ENCODE data around the gene BRME1. TPM values are rescaled to one million over a fixed set of nuclear protein-coding genes. Genes with fewer than 3 reads are reported as not detected.
A peak's percentile ranks its signal among the peaks of the same experiment; 100 is the strongest.

BRME1 gene
- total RNA-seq, 1 donor from 2014 or later, result 18.6 TPM

DNA sequence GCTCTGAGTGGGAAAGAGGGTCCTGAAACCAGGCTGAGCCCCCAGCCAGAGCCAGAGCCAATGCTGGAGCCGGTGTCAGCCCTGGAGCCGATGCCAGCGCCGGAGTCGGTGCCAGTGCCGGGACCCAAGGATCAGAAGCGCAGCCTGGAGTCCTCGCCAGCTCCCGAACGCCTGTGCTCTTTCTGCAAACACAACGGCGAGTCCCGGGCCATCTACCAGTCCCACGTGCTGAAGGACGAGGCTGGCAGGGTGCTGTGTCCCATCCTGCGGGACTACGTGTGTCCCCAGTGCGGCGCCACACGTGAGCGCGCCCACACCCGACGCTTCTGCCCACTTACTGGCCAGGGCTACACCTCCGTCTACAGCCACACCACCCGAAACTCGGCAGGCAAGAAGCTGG lies 28.6 kb downstream of the BRME1 start:
- Mint-ChIP-seq H3K27ac (no peak overlapping the region), H3K4me1 (peaks cover 25% of the 10 kb centered on the region), H3K36me3 (ENCODE audit: low read depth) (no peaks in the 10 kb centered on the region), H3K27me3 (peaks cover 3% of the 10 kb centered on the region), H3K9me3 (no peaks in the 10 kb centered on the region), H3K4me3 (no peak overlapping the region)
- no peak for DNase-seq
- intact Hi-C loops (cut with micrococcal nuclease), result no loop called here

DNA sequence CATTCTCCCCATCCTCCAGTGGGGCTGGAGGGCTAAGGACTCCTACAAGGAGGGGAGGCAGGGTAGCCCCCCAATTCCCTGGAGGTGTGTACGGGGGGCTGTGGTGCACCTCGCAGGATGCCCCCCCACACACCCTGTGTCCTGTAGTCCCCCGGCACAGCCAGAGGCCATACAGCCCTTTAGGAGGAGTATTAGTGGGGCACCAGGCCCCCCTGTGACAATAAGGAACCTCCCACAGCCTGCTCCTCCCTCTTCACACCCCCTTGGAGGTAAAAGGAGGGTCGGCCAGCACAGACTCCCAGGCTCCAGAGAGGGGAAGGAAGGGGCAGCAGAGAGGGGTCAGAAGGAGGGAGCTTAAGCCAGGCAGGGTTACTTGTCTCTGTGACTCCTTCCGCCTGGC lies 29.1 kb downstream of the BRME1 start, which contains the start of gene NANOS3:
TSS of gene NANOS3 (plus strand) at position 301 of the 400 bp plus-strand sequence. CDS start 115 bp downstream, outside the sequence.
- DNase-seq, result no peak
- no peaks in the 10 kb centered on the region for H3K36me3 Mint-ChIP-seq (ENCODE audit: low read depth)
- H3K4me3 Mint-ChIP-seq, result no peak within 1 kb of the TSS
- H3K27me3 Mint-ChIP-seq, result peaks cover 3% of the 10 kb centered on the region
- peaks cover 20% of the 10 kb centered on the region for H3K4me1 Mint-ChIP-seq
- intact Hi-C loops (cut with micrococcal nuclease), result no loop called here
- no peaks in the 10 kb centered on the region for H3K9me3 Mint-ChIP-seq
- H3K27ac Mint-ChIP-seq, result no peak within 1 kb of the TSS

DNA sequence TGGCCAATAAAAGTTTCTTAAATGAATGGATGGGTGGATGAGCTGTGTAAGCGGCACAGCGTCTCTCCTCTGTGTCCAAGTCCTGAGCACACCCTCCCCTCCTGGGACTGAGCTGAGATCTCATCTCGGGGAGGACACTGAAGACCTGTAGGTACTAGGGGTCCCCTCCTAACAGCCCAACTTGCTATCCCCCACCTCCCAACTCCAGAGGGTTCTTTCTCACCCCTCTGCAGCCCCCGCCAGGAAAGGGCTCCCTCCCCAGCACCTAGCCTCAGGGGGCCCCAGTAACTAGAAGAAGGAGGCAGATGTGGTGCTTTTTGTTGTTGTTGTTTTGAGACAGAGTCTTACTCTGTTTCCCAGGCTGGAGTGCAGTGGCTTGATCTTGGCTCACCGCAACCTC lies 30.1 kb downstream of the BRME1 start:
- peaks cover 10% of the 10 kb centered on the region for H3K4me1 Mint-ChIP-seq
- intact Hi-C loops (cut with micrococcal nuclease), result no loop called here
- H3K9me3 Mint-ChIP-seq, result no peaks in the 10 kb centered on the region

DNA sequence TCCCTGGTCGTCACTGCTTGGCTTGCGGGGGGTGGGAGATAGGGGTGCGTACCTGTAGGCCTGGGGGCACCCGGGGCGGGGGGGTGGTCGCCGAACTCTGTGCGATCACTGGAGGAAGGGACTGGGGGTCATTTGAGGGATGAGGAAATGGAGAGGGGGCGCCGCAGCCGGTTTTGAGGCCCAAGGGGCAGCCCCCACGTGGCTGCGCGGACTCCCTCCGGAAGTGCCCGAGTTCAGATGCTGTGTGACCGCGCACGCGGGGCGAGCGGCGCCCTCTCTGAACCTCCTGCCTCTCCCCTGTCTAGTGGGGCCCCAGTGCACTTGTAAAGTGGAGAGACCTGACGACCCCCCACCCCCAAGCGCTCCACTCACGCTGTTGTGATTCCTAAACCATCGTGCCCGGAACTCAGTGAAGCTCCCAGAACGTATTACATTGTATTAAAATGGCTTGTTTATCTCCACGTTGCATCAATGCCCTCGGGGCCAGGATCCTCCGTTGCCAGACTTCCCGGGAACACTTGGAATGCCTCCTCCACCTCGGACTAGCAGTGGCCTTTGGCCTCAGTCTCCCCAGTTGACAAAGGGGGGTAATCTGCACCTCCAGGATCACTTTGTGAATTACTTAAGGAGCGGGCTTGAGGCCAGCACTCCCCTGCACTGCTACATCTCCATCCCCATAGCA lies 31.9 kb downstream of the BRME1 start:
- Mint-ChIP-seq H3K36me3 (ENCODE audit: low read depth) (no peaks in the 10 kb centered on the region), H3K27me3 (peaks cover 6% of the 10 kb centered on the region), H3K4me1 (peaks cover 2% of the 10 kb centered on the region), H3K9me3 (no peaks in the 10 kb centered on the region), H3K27ac (no peak overlapping the region), H3K4me3 (no peak overlapping the region)
- no peak for DNase-seq
- intact Hi-C loops (cut with micrococcal nuclease), result no loop called here

More for the DNA sequence above, 30.1 kb downstream of the BRME1 start:
- H3K27me3 Mint-ChIP-seq, result peaks cover 6% of the 10 kb centered on the region
- H3K4me3 Mint-ChIP-seq, result no peak overlapping the region
- no peaks in the 10 kb centered on the region for H3K36me3 Mint-ChIP-seq (ENCODE audit: low read depth)
- DNase-seq, result no peak
- H3K27ac Mint-ChIP-seq, result no peak overlapping the region

GRCh38 chr19:13872695-13873389 lies 33.1 kb downstream of the BRME1 start:
- Mint-ChIP-seq H3K36me3 (ENCODE audit: low read depth) (no peaks in the 10 kb centered on the region), H3K27ac (no peak overlapping the region), H3K9me3 (no peaks in the 10 kb centered on the region), H3K4me3 (peak overlapping the region; percentile 80), H3K27me3 (peaks cover 9% of the 10 kb centered on the region), H3K4me1 (peaks cover 6% of the 10 kb centered on the region)
- intact Hi-C loops (cut with micrococcal nuclease), result no loop called here
- DNase-seq, result peak; percentile 85

GRCh38 chr19:13872339-13872694 lies 33.6 kb downstream of the BRME1 start:
- H3K36me3 Mint-ChIP-seq (ENCODE audit: low read depth), result no peaks in the 10 kb centered on the region
- H3K27me3 Mint-ChIP-seq, result peaks cover 13% of the 10 kb centered on the region
- intact Hi-C loops (cut with micrococcal nuclease), result no loop called here
- no peaks in the 10 kb centered on the region for H3K9me3 Mint-ChIP-seq
- H3K27ac Mint-ChIP-seq, result no peak overlapping the region
- H3K4me1 Mint-ChIP-seq, result peaks cover 8% of the 10 kb centered on the region
- H3K4me3 Mint-ChIP-seq, result peak overlapping the region; percentile 80
- no peak for DNase-seq

GRCh38 chr19:13870873-13871272 lies 35.0 kb downstream of the BRME1 start:
- DNase-seq, result no peak
- intact Hi-C loops (cut with micrococcal nuclease), result no loop called here
- H3K27me3 Mint-ChIP-seq, result peaks cover 23% of the 10 kb centered on the region
- no peak overlapping the region for H3K4me3 Mint-ChIP-seq
- H3K9me3 Mint-ChIP-seq, result no peaks in the 10 kb centered on the region
- peaks cover 14% of the 10 kb centered on the region for H3K4me1 Mint-ChIP-seq
- peak overlapping the region; percentile 15 for H3K27ac Mint-ChIP-seq
- H3K36me3 Mint-ChIP-seq (ENCODE audit: low read depth), result peaks cover 2% of the 10 kb centered on the region

GRCh38 chr19:13869281-13869680 lies 36.6 kb downstream of the BRME1 start:
- no peak overlapping the region for H3K27ac Mint-ChIP-seq
- no peaks in the 10 kb centered on the region for H3K9me3 Mint-ChIP-seq
- H3K36me3 Mint-ChIP-seq (ENCODE audit: low read depth), result peaks cover 3% of the 10 kb centered on the region
- intact Hi-C loops (cut with micrococcal nuclease), result no loop called here
- H3K4me3 Mint-ChIP-seq, result no peak overlapping the region
- DNase-seq, result no peak
- H3K27me3 Mint-ChIP-seq, result peaks cover 29% of the 10 kb centered on the region
- H3K4me1 Mint-ChIP-seq, result peaks cover 18% of the 10 kb centered on the region

GRCh38 chr19:13868663-13869062 lies 37.3 kb downstream of the BRME1 start:
- Mint-ChIP-seq H3K4me1 (peaks cover 24% of the 10 kb centered on the region), H3K27ac (no peak overlapping the region), H3K4me3 (no peak overlapping the region), H3K9me3 (no peaks in the 10 kb centered on the region), H3K27me3 (peaks cover 35% of the 10 kb centered on the region), H3K36me3 (ENCODE audit: low read depth) (peaks cover 3% of the 10 kb centered on the region)
- no peak for DNase-seq
- intact Hi-C loops (cut with micrococcal nuclease), result no loop called here

DNA sequence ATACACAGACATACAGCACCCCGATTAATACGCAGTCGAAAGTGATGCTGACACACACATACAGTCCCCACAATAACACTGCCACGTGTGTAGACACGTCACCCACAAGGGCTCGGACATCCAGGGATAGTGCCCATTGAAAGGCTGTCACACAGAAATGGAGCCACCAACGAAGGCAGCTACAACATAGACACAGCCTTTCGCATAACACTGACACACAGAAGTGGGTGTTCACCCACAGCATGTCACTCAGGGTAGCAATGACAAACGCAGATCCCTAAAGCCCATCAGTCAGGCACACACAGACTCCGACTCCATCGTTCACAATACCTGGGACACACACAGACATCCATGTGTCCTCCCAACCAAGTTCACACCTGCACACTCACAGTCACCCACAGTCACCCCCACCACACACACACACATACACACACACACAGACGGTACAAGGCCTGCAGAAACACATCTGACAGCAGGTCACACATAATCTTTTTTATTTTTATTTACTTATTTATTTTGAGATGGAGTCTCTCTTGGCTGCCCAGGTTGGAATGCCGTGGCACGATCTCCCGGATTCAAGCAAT lies 39.4 kb downstream of the BRME1 start:
- H3K9me3 Mint-ChIP-seq, result no peaks in the 10 kb centered on the region
- DNase-seq, result no peak
- H3K4me1 Mint-ChIP-seq, result peaks cover 33% of the 10 kb centered on the region
- H3K27ac Mint-ChIP-seq, result peak overlapping the region; percentile 29
- peaks cover 35% of the 10 kb centered on the region for H3K27me3 Mint-ChIP-seq
- H3K4me3 Mint-ChIP-seq, result peak overlapping the region; percentile 76
- H3K36me3 Mint-ChIP-seq (ENCODE audit: low read depth), result peaks cover 3% of the 10 kb centered on the region
- intact Hi-C loops (cut with micrococcal nuclease), result no loop called here

DNA sequence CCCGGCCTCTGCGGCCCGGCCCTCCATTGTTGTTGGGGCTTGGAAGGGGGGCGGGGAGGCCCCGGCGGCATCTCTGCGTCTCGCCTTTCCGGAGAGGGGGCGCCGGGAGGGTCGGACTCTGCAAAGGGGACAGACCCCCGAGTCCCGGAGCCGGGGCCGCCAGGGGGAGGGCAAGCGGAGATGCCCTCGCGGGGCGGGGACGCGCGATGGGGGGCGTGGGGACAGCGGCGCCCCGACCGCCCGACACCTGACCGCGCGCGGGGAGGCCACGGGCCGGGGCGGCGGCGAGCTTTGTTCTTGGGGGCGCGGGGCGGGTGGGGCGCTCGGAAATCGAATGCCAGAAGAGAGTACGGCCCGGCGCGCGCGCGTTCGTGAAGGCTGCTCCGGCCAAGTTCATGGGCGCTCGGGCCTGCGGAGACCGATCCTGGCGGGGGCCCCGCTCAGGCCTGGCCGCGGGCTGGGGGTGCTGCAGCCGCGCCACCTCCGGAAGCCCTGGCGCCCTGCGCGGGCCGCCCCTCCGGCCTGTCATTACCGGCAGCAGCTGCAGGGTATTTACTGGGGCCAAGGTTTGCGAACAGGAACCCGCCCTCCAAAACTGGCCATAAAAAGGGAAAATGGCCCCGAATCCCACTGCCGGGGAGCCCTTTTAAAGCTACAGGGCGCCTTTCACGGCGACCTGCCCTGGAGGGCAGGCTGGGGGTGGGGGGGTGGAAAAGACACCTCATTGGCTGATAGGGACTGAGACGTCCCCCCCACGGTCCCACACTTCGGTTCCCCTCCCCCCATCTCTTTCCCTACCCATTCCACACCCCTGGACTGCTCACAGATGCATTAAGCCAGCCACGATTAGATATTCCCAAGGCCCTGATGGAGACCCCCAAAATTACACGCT lies 40.1 kb downstream of the BRME1 start:
- H3K4me1 Mint-ChIP-seq, result peaks cover 38% of the 10 kb centered on the region
- H3K27ac Mint-ChIP-seq, result peak overlapping the region; percentile 29
- peak; percentile 75 for DNase-seq
- H3K9me3 Mint-ChIP-seq, result no peaks in the 10 kb centered on the region
- intact Hi-C loops (cut with micrococcal nuclease), result no loop called here
- H3K27me3 Mint-ChIP-seq, result peaks cover 31% of the 10 kb centered on the region
- H3K36me3 Mint-ChIP-seq (ENCODE audit: low read depth), result peaks cover 3% of the 10 kb centered on the region
- peak overlapping the region; percentile 76 for H3K4me3 Mint-ChIP-seq

GRCh38 chr19:13864667-13865570 lies 41.0 kb downstream of the BRME1 start:
- Mint-ChIP-seq H3K4me1 (peaks cover 42% of the 10 kb centered on the region), H3K27ac (peak overlapping the region; percentile 83), H3K27me3 (peaks cover 31% of the 10 kb centered on the region), H3K4me3 (peak overlapping the region; percentile 72), H3K36me3 (ENCODE audit: low read depth) (peaks cover 3% of the 10 kb centered on the region), H3K9me3 (no peaks in the 10 kb centered on the region)
- DNase-seq, result no peak
- intact Hi-C loops (cut with micrococcal nuclease), result no loop called here
